IgD-negative memory B cell (primary cell): ENCODE measurements around the gene SEL1L3. TPM values are rescaled to one million over a fixed set of nuclear protein-coding genes. Genes with fewer than 3 reads are reported as not detected.
A peak's percentile ranks its signal among the peaks of the same experiment; 100 is the strongest.

Source experiments
- H3K27ac Mint-ChIP-seq, 3 donors: one replicate each; pipeline ENCODE4 v1.8.0; 2020 to 2022; ENCODE audit warnings: mild to moderate bottlenecking in 3 of 3, mixed read lengths in 3 of 3, moderate library complexity in 1 of 3
- H3K27me3 Mint-ChIP-seq: one replicate; pipeline ENCODE4 v1.8.0; 2021; ENCODE audit warnings: mixed read lengths
- H3K36me3 Mint-ChIP-seq: one replicate; pipeline ENCODE4 v1.8.0; 2020; ENCODE audit warnings: mild to moderate bottlenecking, mixed read lengths
- H3K4me1 Mint-ChIP-seq, 3 donors: one replicate each; pipeline ENCODE4 v1.8.0; 2020 to 2022; ENCODE audit warnings: mixed read lengths in 3 of 3, mild to moderate bottlenecking in 1 of 3
- H3K4me3 Mint-ChIP-seq, 4 donors: one replicate each; pipeline ENCODE4 v1.8.0; 2020 to 2022; ENCODE audit warnings: mild to moderate bottlenecking in 4 of 4, mixed read lengths in 4 of 4, moderate library complexity in 3 of 4
- H3K9me3 Mint-ChIP-seq, 3 donors: one replicate each; pipeline ENCODE4 v1.8.0; 2020 to 2021; ENCODE audit warnings: mixed read lengths in 3 of 3, mild to moderate bottlenecking in 1 of 3
- polyA plus RNA-seq: library from polyadenylated mRNA; unstranded; fragments of 300-500 nt; fragmentation: Illumina TruSeq; gene quantifications from one replicate; pipeline ENCODE4 v1.2.3, GENCODE V29; 2021

Gene SEL1L3
- polyA plus RNA-seq, 1 donor from 2014 or later, result 174 TPM

DNA sequence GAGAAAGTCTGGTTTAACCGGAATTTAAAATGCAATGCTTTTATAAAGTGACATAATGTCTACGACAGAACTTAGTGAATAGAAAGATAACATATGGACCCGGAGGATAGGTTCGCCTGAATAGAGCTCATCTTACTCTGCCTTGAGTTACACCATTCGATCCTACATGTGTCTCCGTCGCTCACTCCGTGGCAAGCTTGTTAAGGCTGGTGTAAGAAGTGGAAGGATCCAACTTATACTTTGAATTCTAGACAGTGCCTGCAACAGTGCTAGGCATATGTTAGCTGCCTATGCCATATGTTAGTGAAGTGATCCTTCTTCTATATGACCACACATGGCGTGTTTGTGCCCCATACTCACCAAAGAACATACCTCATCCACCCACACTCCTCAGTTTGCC is 50.9 kb downstream of the SEL1L3 start:
- Mint-ChIP-seq H3K27ac (no peak overlapping the region), H3K4me1 (peaks cover 0 to 8% (median 2%) of the 10 kb centered on the region in 3 donors), H3K27me3 (no peaks in the 10 kb centered on the region), H3K36me3 (peaks cover 7% of the 10 kb centered on the region), H3K4me3 (no peak overlapping the region), H3K9me3 (no peaks in the 10 kb centered on the region)

DNA sequence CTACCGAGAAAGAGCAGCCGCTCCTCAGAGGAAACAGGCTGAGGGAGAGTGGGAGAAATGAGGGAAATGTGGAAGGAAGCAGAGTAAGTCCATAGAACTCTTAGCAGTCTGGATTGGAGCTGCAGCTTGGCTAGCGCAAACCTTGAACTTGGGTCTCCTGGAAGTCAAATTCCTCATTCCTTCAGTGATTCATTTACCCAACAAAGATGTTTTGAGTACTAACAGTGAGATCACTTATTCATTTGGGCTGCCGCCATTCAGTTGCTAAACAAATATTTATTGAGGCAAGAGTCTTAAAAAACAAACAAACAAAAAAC is 51.5 kb downstream of the SEL1L3 start:
- Mint-ChIP-seq H3K4me3 (no peak overlapping the region), H3K9me3 (no peaks in the 10 kb centered on the region), H3K27ac (no peak overlapping the region), H3K4me1 (peaks cover 0 to 6% (median 2%) of the 10 kb centered on the region in 3 donors), H3K27me3 (no peaks in the 10 kb centered on the region), H3K36me3 (peaks cover 8% of the 10 kb centered on the region)

DNA sequence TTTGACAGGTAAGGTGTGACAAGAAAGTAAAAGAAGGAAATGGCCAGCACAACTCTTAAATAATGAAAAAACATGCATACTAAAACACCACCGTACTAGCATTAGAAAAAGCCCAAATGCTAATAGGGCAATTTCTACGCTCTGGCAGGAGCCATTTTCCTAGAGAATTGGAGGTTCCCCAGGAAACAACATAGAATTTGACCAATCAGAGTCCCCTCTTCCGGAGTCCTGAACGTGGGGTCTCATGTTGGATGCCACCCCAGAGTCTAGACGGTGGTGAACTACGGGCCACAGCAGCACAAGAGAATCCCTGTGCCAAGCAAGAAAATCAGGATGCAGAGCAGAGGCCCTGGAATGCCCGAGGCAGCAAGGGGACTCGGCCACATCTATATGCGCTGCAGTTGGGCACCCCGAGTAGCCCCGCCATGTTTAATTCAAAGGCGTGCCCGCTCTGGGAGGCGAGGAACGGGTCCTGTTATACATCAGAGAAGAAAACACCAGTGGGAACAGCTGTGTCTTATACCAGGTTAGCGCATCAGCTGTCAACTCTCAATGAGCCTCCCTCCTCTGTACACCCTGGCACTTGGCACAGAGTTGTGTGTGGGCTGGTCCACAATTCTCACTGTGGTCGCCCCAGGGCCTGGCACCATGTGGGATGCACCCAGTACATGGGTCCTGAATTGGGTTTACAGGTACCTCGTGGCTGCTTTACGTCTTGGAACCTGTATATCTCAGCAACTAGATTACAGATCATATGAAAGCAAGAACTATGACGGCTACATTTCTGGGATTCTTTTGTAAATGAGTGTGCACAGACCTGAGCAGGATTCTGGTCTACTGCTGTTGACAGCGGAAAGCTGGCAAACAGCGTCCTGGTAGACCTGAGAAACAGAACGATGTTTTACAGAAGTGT is 52.1 kb downstream of the SEL1L3 start:
- Mint-ChIP-seq H3K27ac (no peak overlapping the region), H3K4me3 (no peak overlapping the region), H3K27me3 (no peaks in the 10 kb centered on the region), H3K36me3 (peaks cover 8% of the 10 kb centered on the region), H3K4me1 (peaks cover 0 to 6% (median 2%) of the 10 kb centered on the region in 3 donors), H3K9me3 (no peaks in the 10 kb centered on the region)

DNA sequence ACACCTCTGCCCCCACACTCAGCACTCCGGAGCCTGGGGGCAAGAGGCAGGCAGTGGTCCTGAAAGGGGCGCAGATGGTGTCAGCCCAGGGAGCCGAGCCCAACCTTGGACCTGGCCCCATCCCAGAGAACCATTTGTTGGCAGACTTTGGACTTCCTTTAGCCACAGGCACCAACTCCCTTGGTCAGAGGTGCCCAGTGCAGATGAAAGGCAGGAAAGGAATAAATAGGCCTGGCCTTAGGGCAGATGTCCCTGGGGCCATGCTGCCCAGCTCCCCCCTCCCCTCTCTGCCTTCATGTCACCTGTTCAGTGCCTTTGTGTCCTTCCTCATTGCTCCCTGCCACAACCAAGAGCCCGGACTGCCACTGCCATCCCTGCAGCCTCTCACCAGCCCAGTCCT is 52.8 kb downstream of the SEL1L3 start:
- H3K4me3 Mint-ChIP-seq, result no peak overlapping the region
- H3K27ac Mint-ChIP-seq, result no peak overlapping the region
- peaks cover 8% of the 10 kb centered on the region for H3K36me3 Mint-ChIP-seq
- H3K9me3 Mint-ChIP-seq, result no peaks in the 10 kb centered on the region
- peaks cover 0 to 6% (median 2%) of the 10 kb centered on the region in 3 donors for H3K4me1 Mint-ChIP-seq
- no peaks in the 10 kb centered on the region for H3K27me3 Mint-ChIP-seq

DNA sequence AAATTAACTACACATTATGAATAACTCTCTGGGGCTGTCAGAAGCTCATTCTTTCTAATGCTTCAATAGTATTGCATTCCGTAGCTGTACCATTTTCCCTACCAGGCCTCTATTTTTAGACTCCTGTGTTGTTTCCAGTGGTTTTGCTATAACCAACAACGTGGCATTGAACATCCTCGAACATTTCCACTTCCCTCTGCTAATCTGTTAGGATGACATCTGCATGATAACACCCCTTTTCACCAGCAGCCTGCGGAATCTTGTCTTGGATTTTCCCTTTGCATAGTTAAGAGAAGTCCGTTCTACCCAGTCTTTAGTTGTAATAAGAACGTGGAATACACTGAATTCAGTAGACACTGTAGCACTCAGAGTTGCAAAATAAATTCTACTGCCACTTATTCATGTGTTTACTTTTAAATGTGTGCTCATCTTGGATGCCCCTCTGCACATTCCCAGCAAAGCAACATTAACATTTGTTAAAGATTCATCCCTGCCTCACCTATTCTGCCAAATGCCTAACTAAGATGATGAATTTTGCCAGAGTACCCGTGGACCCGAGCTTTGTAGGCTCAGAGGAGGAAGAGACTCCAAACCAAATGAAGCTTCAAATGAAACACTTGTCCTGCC is 55.6 kb downstream of the SEL1L3 start:
- Mint-ChIP-seq H3K4me1 (peaks cover 0 to 2% (median 0%) of the 10 kb centered on the region in 3 donors), H3K9me3 (no peaks in the 10 kb centered on the region), H3K27me3 (no peaks in the 10 kb centered on the region), H3K4me3 (no peak overlapping the region), H3K27ac (peak overlapping the region in 1 of 3 donors; percentile 47), H3K36me3 (peaks cover 9% of the 10 kb centered on the region)

DNA sequence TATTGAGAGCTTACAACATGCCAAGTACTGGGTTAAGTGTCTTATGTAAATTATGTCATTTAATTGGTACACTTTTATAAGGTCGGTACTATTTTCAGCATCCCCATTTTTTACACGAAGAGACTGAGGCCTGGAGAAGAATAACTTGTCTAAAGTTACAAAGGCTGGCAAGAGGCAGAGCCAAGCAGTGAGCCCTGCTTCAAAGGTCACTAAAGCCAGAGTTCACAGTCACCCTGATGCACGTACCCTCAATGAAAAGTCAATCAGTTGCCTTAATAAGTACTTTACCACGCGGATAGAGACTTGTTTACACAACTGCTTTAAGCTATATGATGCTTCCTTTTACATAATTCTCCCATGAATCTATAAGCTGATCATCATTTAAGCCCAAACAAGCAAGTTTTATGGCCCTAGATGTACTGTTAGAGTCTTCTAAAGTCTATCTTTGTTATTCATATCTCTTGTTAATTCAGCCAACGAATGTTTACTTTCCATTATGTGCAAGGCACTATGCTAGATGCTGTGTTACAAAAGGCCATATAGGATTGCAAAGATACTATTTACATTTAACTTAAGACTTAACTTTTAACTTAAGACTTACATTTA is 57.4 kb downstream of the SEL1L3 start:
- H3K36me3 Mint-ChIP-seq, result peaks cover 6% of the 10 kb centered on the region

DNA sequence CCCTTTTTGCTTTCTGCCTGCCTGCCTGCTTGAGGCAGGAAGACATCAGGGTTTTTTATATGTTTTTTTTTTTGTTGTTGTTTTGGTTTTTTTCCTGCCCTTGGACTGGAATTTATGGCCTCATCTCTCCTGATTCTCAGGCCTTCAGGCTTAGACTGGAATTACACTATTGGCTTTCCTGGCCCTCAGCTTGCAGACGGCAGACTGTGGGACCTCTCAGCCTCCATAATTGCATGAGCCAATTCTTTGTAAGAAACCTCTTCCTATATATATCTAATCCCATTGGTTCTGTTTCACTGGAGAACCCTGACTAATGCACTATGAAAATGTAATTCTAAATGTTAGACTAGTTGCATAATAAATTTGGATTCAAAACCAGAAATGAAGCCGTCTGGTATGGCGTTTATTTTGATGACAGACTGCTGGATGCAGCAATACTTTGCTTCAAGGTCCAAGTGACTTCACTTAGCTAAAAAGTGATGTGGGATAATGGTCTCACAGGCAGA is 59.0 kb downstream of the SEL1L3 start:
- H3K36me3 Mint-ChIP-seq, result peaks cover 8% of the 10 kb centered on the region

More for the DNA sequence above, 57.4 kb downstream of the SEL1L3 start:
- no peak overlapping the region for H3K4me3 Mint-ChIP-seq
- no peaks in the 10 kb centered on the region for H3K27me3 Mint-ChIP-seq
- H3K4me1 Mint-ChIP-seq, result no peaks in the 10 kb centered on the region
- H3K27ac Mint-ChIP-seq, result no peak overlapping the region
- no peaks in the 10 kb centered on the region for H3K9me3 Mint-ChIP-seq

DNA sequence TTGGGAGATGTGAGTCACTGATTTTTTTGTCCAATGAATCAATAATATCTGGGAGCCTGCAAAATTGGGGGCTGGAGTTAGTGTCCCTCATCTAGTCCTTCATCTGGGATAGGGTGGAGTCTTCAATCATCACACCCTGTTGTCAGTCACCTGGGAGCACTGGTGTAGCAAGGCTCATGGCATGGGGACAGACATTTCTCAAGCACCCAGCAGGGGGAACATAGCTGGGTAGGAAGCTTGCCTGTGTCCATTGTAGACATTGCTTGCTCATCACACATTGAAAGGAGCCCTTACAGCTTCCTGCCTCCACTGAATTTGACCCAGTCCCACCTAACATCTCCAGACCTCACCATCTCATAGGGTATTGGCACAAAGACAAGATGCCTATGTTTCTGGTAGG is 61.2 kb downstream of the SEL1L3 start:
- Mint-ChIP-seq H3K4me1 (no peaks in the 10 kb centered on the region), H3K36me3 (peaks cover 11% of the 10 kb centered on the region), H3K9me3 (no peaks in the 10 kb centered on the region), H3K27me3 (no peaks in the 10 kb centered on the region), H3K27ac (no peak overlapping the region), H3K4me3 (no peak overlapping the region)

More for the DNA sequence above, 59.0 kb downstream of the SEL1L3 start:
- no peak overlapping the region for H3K4me3 Mint-ChIP-seq
- peak overlapping the region in 1 of 3 donors; percentile 78 for H3K27ac Mint-ChIP-seq
- no peaks in the 10 kb centered on the region for H3K4me1 Mint-ChIP-seq
- H3K9me3 Mint-ChIP-seq, result no peaks in the 10 kb centered on the region
- H3K27me3 Mint-ChIP-seq, result no peaks in the 10 kb centered on the region

DNA sequence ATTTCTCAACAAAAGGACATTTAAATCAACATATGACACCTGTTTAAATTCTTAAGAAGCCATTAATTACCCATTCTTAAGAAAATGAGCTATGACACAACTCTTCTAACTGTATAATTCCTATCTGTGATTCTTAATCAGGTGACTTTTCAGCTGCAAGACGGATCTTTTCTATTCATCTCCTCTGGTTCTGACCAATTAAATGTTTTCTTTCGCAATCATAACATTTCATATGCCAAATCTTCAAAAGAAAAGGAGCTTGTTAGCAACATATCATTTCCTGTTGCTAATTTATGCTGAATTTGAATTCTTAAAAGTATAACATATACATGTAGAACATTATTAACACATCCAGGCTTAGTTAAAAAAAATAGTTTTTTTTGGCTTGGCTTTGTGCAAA is 62.5 kb downstream of the SEL1L3 start:
- Mint-ChIP-seq H3K27me3 (no peaks in the 10 kb centered on the region), H3K4me3 (no peak overlapping the region), H3K36me3 (peaks cover 13% of the 10 kb centered on the region), H3K9me3 (no peaks in the 10 kb centered on the region), H3K27ac (no peak overlapping the region), H3K4me1 (peaks cover 0 to 3% (median 0%) of the 10 kb centered on the region in 3 donors)

DNA sequence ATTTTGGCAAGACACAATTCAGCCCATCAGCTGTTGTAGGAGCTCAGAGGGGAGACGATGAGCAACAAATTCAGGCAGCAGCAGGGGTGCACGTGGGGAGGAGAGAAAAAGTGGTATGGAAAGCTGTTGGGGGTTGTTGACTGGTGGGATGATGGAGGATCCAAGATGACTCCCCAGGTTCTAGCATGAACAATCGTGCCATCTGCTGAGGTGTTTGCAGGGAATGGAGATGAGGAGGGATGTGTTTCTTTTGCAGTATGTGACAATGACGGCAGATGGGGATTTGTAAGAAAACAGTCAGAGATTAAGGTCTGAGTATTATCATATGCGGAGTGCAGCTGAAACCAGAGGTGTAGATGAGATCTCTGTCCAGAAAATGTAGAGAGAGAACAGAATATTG is 63.3 kb downstream of the SEL1L3 start:
- Mint-ChIP-seq H3K4me3 (no peak overlapping the region), H3K36me3 (peaks cover 16% of the 10 kb centered on the region), H3K4me1 (peaks cover 0 to 5% (median 0%) of the 10 kb centered on the region in 3 donors), H3K9me3 (no peaks in the 10 kb centered on the region), H3K27me3 (no peaks in the 10 kb centered on the region), H3K27ac (peak overlapping the region in 1 of 3 donors; percentile 6)

DNA sequence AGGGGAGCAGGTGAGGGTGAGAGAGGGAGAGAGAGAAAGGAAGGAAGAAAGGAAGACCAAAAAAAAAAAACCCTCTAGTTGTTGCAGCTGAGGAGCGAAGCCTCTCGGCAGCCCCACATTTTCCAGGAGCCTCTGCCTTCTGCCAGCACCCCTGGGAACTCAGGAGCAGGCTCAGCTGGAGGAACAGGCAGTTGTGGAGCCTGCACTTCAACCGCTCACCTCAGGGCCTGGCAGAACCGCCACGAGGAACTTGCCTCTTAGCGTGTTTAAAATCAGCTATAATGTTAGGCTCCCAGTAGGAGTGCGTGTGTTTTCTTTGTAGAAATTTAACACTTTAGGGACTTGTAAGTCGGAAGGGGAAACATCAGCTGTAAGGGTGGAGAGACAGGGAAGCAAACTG is 65.7 kb downstream of the SEL1L3 start:
- Mint-ChIP-seq H3K27me3 (no peaks in the 10 kb centered on the region), H3K9me3 (no peaks in the 10 kb centered on the region), H3K27ac (peak overlapping the region in 1 of 3 donors; percentile 16), H3K4me1 (peaks cover 2 to 13% (median 12%) of the 10 kb centered on the region in 3 donors), H3K4me3 (no peak overlapping the region), H3K36me3 (peaks cover 17% of the 10 kb centered on the region)

DNA sequence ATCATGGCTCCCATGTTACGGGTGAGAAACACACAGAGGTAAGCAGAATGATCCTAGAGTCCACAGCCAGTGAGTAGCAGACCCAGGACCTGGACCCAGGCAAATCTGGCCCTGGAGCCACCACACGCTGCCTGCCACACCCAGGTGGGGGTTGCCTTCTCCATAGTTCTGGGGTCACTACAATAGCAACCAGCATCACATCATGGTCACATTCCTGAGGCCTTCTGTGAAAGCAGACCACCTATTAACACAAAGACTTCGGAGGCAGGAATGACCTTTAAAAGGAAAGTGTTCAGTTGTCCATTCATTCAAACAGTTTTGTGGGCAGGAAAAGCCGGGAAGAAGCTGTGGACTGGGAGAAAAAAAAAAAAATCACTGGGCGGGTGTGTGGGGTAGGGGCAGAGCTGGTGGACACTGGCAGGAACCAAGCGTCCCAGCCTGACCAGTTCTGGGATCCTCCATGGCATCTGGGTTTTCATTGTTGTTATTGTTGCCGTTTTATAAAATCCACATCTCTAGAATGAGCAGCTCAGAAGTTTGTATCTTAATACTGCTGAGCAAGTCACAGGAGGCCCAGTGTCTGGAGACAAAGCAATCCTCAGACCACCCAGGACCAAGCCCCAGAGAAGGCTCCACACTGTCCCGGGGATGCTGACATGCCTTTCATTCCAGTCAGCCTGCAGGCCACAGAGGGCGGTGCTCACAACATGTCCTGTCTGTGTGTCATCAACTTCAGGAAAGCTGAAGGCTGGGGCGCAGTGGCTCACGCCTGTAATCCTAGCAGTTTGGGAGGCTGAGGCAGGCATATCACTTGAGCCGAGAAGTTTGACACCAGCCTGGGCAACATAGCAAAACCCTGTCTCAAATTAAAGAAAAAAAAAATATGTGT is 67.0 kb downstream of the SEL1L3 start:
- Mint-ChIP-seq H3K4me1 (peaks cover 2 to 13% (median 12%) of the 10 kb centered on the region in 3 donors), H3K36me3 (peaks cover 19% of the 10 kb centered on the region), H3K27ac (peak overlapping the region in 2 of 3 donors; percentile 53 to 77), H3K27me3 (no peaks in the 10 kb centered on the region), H3K9me3 (no peaks in the 10 kb centered on the region), H3K4me3 (no peak overlapping the region)

DNA sequence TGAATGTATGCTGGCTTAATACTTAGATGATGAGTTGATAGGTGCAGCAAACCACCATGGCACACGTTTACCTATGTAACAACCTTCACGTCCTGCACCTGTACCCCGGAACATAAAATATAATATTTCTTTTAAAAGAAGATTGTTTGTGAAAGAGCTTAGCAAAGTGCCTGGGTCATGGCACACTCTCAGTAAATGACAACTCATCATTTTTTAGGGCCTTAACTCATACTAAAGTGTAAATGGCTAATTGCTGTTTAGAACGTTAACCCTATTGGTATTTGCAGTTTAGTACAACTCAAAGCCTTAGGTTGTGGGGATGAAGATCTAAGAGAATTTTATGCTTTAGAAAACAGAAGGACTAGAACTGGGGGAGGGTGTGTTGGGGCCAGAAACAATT is 67.7 kb downstream of the SEL1L3 start:
- peaks cover 2 to 13% (median 12%) of the 10 kb centered on the region in 3 donors for H3K4me1 Mint-ChIP-seq
- H3K4me3 Mint-ChIP-seq, result no peak overlapping the region
- peaks cover 21% of the 10 kb centered on the region for H3K36me3 Mint-ChIP-seq
- H3K27ac Mint-ChIP-seq, result no peak overlapping the region
- no peaks in the 10 kb centered on the region for H3K27me3 Mint-ChIP-seq
- no peaks in the 10 kb centered on the region for H3K9me3 Mint-ChIP-seq

DNA sequence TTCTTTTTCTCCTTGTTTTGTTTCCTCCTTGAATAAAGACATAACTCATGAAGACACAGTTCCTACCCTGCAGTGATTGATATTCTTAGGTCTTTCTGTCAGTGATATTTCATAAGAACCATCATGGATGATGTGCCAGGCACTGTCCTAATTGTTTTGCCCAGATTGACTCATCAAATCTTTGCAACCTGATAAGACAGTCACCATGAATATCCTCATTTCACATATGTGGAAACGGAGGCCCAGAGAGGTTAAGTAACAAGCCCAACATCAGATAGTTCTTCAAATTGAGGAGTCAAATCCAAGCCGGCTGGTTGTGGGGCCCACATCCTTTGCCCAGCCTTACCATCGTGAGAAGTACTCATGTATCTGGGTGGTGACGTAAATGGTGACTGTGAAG is 69.9 kb downstream of the SEL1L3 start:
- Mint-ChIP-seq H3K4me1 (peaks cover 2 to 13% (median 13%) of the 10 kb centered on the region in 3 donors), H3K9me3 (no peaks in the 10 kb centered on the region)

More for the DNA sequence above, 69.9 kb downstream of the SEL1L3 start:
- peaks cover 20% of the 10 kb centered on the region for H3K36me3 Mint-ChIP-seq
- H3K27me3 Mint-ChIP-seq, result no peaks in the 10 kb centered on the region
- no peak overlapping the region for H3K4me3 Mint-ChIP-seq
- peak overlapping the region in 1 of 3 donors; percentile 58 for H3K27ac Mint-ChIP-seq
